Spleen (tissue), 11 donors: ENCODE data around the gene DUOXA2. TPM values are rescaled to one million over a fixed set of nuclear protein-coding genes. Genes with fewer than 3 reads are reported as not detected.
A peak's percentile ranks its signal among the peaks of the same experiment; 100 is the strongest.

Experiments used
- DNase-seq: peaks from one replicate; pipeline ENCODE4 v3.0.0-alpha.2; 2020
- H3K27ac ChIP-seq, 8 donors: fragments of 200-600 bp; sonication (generic) in 7 of 8; 1 replicate in 4 of 8; 2 replicates in 4 of 8; pipeline versions ENCODE4 v1.5.0 to v1.8.0; 2016 to 2021; ENCODE audit warnings: inconsistent platforms in 4 of 8, mild to moderate bottlenecking in 4 of 8, moderate library complexity in 1 of 8
- H3K27me3 ChIP-seq, 7 donors: fragments of 200-600 bp; sonication (generic) in 6 of 7; replicated peaks in 1 of 7; 1 replicate in 4 of 7; 2 replicates in 3 of 7; pipeline versions ENCODE4 v1.5.0 to v1.8.0; 2016 to 2021; ENCODE audit warnings: inconsistent platforms in 3 of 7, mild to moderate bottlenecking in 1 of 7
- H3K36me3 ChIP-seq, 6 donors: fragments of 200-600 bp; sonication (generic) in 5 of 6; 1 replicate in 4 of 6; 2 replicates in 2 of 6; pipeline versions ENCODE4 v1.5.0 to v1.8.0; 2016 to 2021; ENCODE audit warnings: inconsistent platforms in 2 of 6
- H3K4me1 ChIP-seq, 6 donors: fragments of 200-600 bp; sonication (generic) in 5 of 6; 1 replicate in 3 of 6; 2 replicates in 3 of 6; pipeline versions ENCODE4 v1.5.0 to v1.8.0; 2016 to 2021; ENCODE audit warnings: inconsistent platforms in 3 of 6
- H3K4me3 ChIP-seq, 8 donors: fragments of 200-600 bp; sonication (generic) in 7 of 8; 1 replicate in 4 of 8; 2 replicates in 4 of 8; pipeline versions ENCODE4 v1.5.0 to v1.8.0; 2016 to 2021; ENCODE audit warnings: inconsistent platforms in 4 of 8, mild to moderate bottlenecking in 4 of 8, moderate library complexity in 2 of 8
- H3K9me3 ChIP-seq, 8 donors: fragments of 200-600 bp; sonication (generic) in 7 of 8; 1 replicate in 4 of 8; 2 replicates in 4 of 8; pipeline versions ENCODE4 v1.5.0 to v1.8.0; 2016 to 2021; ENCODE audit warnings: inconsistent platforms in 4 of 8
- POLR2A ChIP-seq, 3 donors: fragments of 450-650 bp; IDR thresholded peaks; one replicate each; pipeline ENCODE4 v1.5.1; 2017; ENCODE audit warnings: antibody characterized with exemption in 3 of 3, mild to moderate bottlenecking in 1 of 3
- POLR2AphosphoS5 ChIP-seq, 3 donors: sonication (generic); formaldehyde crosslinking; IDR thresholded peaks; one replicate each; pipeline ENCODE4 v1.5.1; 2017; ENCODE audit warnings: antibody characterized with exemption in 3 of 3
- WGBS, 5 donors: extraction: QIAGEN DNeasy Blood & Tissue Kit in 3 of 5; methylation state at CpG; one replicate each; pipeline versions ENCODE4 v1.1.5 to v1.1.7; 2013 to 2018; 5-methylcytosine and 5-hydroxymethylcytosine counted together
- intact Hi-C: fragments of 100-400 bp; cut with DNase I; formaldehyde crosslinking; loops from one replicate; pipeline ENCODE4 v1.15.0; 2023; ENCODE audit warnings: low total_unique reads
- polyA plus RNA-seq, 3 donors: library from polyadenylated mRNA; stranded (reverse); fragments of 200-250 nt; gene quantifications; one replicate each; pipeline ENCODE4 v1.2.1, GENCODE V29; 2013
- total RNA-seq, 7 donors: library from RNA; depleted of rRNA in 3 of 7; stranded (reverse); fragments of >200 nt in 3 of 7; fragmentation: NEBNext Ultra II Directional in 4 of 7; extraction: Animal tissue kit (Norgen Biotek cat#: 25700) in 4 of 7; gene quantifications; one replicate each; pipeline versions ENCODE4 v1.1.0 to v1.2.1, GENCODE V29; 2016 to 2021
- TF ChIP-seq, protein P1 (sequence below), 11 experiments: fragments of 200-600 bp in 7 of 11; fragments of 450-650 bp in 4 of 11; sonication (generic) in 4 of 11; IDR thresholded peaks in 8 of 11; conservative IDR thresholded peaks in 3 of 11; 1 replicate in 7 of 11; 2 replicates in 4 of 11; pipeline versions ENCODE4 v1.4.0 to v1.8.0; 2016 to 2021; ENCODE audit warnings: antibody characterized with exemption in 11 of 11, inconsistent platforms in 4 of 11, mild to moderate bottlenecking in 1 of 11
- donor health status: healthy with polysubstance abuse.
- donor health status: DM: no; HTN: no; CAD: no; lungs with moderate emphysema.
- donor health status: DM: no; HTN: no; CAD: no.
- donor health status: Bipolar disorder and iron deficiency.
- donor health status: healthy.
- donor health status: DM: no; HTN: no; CAD: no.
- donor health status: DM: yes; HTN: yes; CAD: no.

The DUOXA2 gene
- total and polyA plus RNA-seq, 10 donors: 0.06 TPM; not detected in 9

DNA sequence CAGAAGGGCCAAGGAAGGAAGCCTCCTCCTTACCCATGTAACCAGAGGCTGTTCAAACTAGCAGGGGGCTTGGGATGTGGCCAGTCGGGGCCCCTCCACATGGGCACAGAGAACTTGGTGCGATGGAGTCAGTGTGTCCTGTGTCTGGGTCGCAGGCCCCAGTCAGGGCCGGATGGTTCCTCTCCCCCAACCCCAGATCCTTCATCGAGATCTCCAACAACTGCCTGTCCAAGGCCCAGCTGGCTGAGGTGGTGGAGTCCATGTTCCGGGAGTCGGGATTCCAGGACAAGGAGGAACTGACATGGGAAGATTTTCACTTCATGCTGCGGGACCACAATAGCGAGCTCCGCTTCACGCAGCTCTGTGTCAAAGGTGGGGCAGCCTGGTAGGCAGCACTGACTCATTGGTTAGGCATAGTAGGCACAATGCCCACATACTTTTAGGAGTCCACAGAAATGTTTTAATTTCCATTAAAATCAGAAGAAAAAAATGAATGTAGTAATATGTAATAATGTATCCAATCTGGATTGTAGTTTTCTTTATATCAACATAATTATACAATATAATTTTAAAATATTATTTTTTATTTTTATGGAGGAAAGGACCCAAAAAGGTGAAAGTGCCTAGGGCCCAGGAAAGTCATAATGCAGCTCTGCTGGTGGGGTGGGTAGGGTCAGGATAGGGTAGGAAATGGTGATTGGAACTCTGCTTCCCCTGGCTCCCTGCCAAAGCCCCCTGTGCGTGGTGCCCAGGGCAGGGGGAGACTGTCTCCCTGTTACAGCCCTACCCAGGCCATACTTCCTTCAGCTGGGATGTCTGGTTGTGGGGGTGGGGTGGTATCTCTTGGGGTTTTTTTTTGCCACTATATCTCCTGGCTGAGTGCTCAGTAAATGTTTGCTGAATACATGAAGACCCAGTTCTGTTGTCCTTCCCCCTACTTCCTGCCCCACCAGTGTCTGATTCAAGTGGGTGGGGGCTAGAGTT lies 34.2 kb downstream of the DUOXA2 start:
- no peak overlapping the region for H3K4me3 ChIP-seq
- TF ChIP-seq, protein P1, sequence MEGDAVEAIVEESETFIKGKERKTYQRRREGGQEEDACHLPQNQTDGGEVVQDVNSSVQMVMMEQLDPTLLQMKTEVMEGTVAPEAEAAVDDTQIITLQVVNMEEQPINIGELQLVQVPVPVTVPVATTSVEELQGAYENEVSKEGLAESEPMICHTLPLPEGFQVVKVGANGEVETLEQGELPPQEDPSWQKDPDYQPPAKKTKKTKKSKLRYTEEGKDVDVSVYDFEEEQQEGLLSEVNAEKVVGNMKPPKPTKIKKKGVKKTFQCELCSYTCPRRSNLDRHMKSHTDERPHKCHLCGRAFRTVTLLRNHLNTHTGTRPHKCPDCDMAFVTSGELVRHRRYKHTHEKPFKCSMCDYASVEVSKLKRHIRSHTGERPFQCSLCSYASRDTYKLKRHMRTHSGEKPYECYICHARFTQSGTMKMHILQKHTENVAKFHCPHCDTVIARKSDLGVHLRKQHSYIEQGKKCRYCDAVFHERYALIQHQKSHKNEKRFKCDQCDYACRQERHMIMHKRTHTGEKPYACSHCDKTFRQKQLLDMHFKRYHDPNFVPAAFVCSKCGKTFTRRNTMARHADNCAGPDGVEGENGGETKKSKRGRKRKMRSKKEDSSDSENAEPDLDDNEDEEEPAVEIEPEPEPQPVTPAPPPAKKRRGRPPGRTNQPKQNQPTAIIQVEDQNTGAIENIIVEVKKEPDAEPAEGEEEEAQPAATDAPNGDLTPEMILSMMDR (IDR thresholded peaks at IDR 0.05 in 8 of 11, conservative IDR thresholded peaks at IDR 0.05 in 3 of 11): no peak
- TF ChIP-seq POLR2A (IDR thresholded peaks at IDR 0.05) (no peak), POLR2AphosphoS5 (IDR thresholded peaks at IDR 0.05) (no peak)
- no peak overlapping the region for H3K27ac ChIP-seq
- H3K4me1 ChIP-seq: no peaks in the 10 kb centered on the region
- peak; percentile 33 for DNase-seq
- intact Hi-C loops: no loop called here
- no peaks in the 10 kb centered on the region for H3K9me3 ChIP-seq
- peaks cover 0 to under 1% (median 0%) of the 10 kb centered on the region in 7 donors for H3K27me3 ChIP-seq
- 84 to 89% (median 87%) methylated on average over 10 to 12 of the region's 12 CpGs for WGBS, 5 donors
- peaks cover 0 to 23% (median 4%) of the 10 kb centered on the region in 6 donors for H3K36me3 ChIP-seq

GRCh38 chr15:45149060-45149459 lies 34.9 kb downstream of the DUOXA2 start:
- Histone ChIP-seq H3K4me1 (no peaks in the 10 kb centered on the region), H3K4me3 (no peak overlapping the region), H3K36me3 (peaks cover 0 to 23% (median 4%) of the 10 kb centered on the region in 6 donors), H3K27ac (no peak overlapping the region), H3K27me3 (no peaks in the 10 kb centered on the region), H3K9me3 (no peaks in the 10 kb centered on the region)
- intact Hi-C loops: no loop called here
- TF ChIP-seq, protein P1 (IDR thresholded peaks at IDR 0.05 in 8 of 11, conservative IDR thresholded peaks at IDR 0.05 in 3 of 11): no peak
- TF ChIP-seq POLR2A (IDR thresholded peaks at IDR 0.05) (no peak), POLR2AphosphoS5 (IDR thresholded peaks at IDR 0.05) (no peak)
- no peak for DNase-seq
- 82 to 100% (median 92%) methylated on average over 1 of the region's 1 CpG for WGBS, 5 donors

GRCh38 chr15:45150481-45150880 lies 36.4 kb downstream of the DUOXA2 start:
- no peaks in the 10 kb centered on the region for H3K9me3 ChIP-seq
- H3K27ac ChIP-seq: no peak overlapping the region
- no peaks in the 10 kb centered on the region for H3K27me3 ChIP-seq
- TF ChIP-seq POLR2AphosphoS5 (IDR thresholded peaks at IDR 0.05) (no peak), POLR2A (IDR thresholded peaks at IDR 0.05) (no peak)
- TF ChIP-seq, protein P1 (IDR thresholded peaks at IDR 0.05 in 8 of 11, conservative IDR thresholded peaks at IDR 0.05 in 3 of 11): no peak
- intact Hi-C loops: no loop called here
- no peak for DNase-seq
- 81 to 91% (median 84%) methylated on average over 5 to 6 of the region's 6 CpGs for WGBS, 5 donors
- no peak overlapping the region for H3K4me3 ChIP-seq
- H3K36me3 ChIP-seq: peaks cover 0 to 23% (median 4%) of the 10 kb centered on the region in 6 donors
- H3K4me1 ChIP-seq: no peaks in the 10 kb centered on the region

DNA sequence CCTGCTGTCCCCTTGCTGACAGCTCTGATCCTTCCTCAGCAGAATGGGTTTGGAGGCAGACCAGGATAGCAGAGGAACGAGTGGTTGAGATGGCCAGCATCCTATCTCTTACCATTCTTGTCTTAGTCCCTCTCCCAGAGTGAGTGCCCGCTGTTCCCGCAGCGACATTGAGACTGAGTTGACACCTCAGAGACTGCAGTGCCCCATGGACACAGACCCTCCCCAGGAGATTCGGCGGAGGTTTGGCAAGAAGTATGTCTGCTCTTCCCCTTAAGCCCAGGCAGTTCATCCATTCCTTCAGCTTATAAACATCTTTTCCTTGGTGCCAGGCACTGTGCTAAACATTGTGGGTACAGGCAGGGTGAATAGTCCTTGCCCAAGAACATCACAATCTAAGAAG lies 36.9 kb downstream of the DUOXA2 start:
- TF ChIP-seq POLR2A (IDR thresholded peaks at IDR 0.05): no peak
- TF ChIP-seq, protein P1 (IDR thresholded peaks at IDR 0.05 in 8 of 11, conservative IDR thresholded peaks at IDR 0.05 in 3 of 11): no peak
- no peak for TF ChIP-seq POLR2AphosphoS5 (IDR thresholded peaks at IDR 0.05)
- no peak overlapping the region for H3K27ac ChIP-seq
- no peaks in the 10 kb centered on the region for H3K9me3 ChIP-seq
- WGBS, 5 donors: 90 to 97% (median 95%) methylated on average over 6 of the region's 6 CpGs
- no peaks in the 10 kb centered on the region for H3K4me1 ChIP-seq
- intact Hi-C loops: no loop called here
- DNase-seq: no peak
- no peak overlapping the region for H3K4me3 ChIP-seq
- H3K27me3 ChIP-seq: no peaks in the 10 kb centered on the region
- H3K36me3 ChIP-seq: peaks cover 0 to 23% (median 4%) of the 10 kb centered on the region in 6 donors
